ENCODE results near the gene TMEM179B.
"Not testable (repeated sequence)": the region's sequence is repeated elsewhere in the genome, so short reads cannot be mapped to it uniquely, and the experiment has no call there.

Gene TMEM179B

GRCh38 chr11:62789576-62789975 lies 2.4 kb downstream of the TMEM179B start:
- DNase-seq (ENCODE audit: low read depth) = no peak

GRCh38 chr11:62791501-62792201 lies 4.4 kb downstream of the TMEM179B start, which contains the start of gene TMEM223:
TSS of gene TMEM223 (minus strand) at chr11:62792006. CDS start at chr11:62791994, 12 bp downstream.
- peak; percentile 77 for DNase-seq (ENCODE audit: low read depth)

- no peak for DNase-seq (ENCODE audit: low read depth)
These were observed 5.0 kb downstream of the TMEM179B start for GRCh38 chr11:62792202-62792575.

- no peak for DNase-seq (ENCODE audit: low read depth)
These were observed 7.1 kb downstream of the TMEM179B start for GRCh38 chr11:62794201-62794775.

GRCh38 chr11:62796281-62796680 lies 9.1 kb downstream of the TMEM179B start:
- DNase-seq (ENCODE audit: low read depth) = no peak

GRCh38 chr11:62799486-62799885 lies 12.3 kb downstream of the TMEM179B start:
- no peak for DNase-seq (ENCODE audit: low read depth)

GRCh38 chr11:62801071-62801470 lies 13.9 kb downstream of the TMEM179B start:
- DNase-seq (ENCODE audit: low read depth) = no peak

- no peak for DNase-seq (ENCODE audit: low read depth)
These were observed 17.3 kb downstream of the TMEM179B start for GRCh38 chr11:62804310-62805075.

GRCh38 chr11:62805076-62805892 lies 18.1 kb downstream of the TMEM179B start, which contains the start of gene NXF1:
TSS of gene NXF1 (minus strand) at chr11:62805440. CDS start at chr11:62805356, 84 bp downstream.
- DNase-seq (ENCODE audit: low read depth) = peak; percentile 92

- no peak for DNase-seq (ENCODE audit: low read depth)
These were observed 18.8 kb downstream of the TMEM179B start for GRCh38 chr11:62805961-62806441.

GRCh38 chr11:62806611-62807121 lies 19.5 kb downstream of the TMEM179B start:
- no peak for DNase-seq (ENCODE audit: low read depth)

- no peak for DNase-seq (ENCODE audit: low read depth)
These were observed 23.5 kb downstream of the TMEM179B start for GRCh38 chr11:62810748-62811147.

GRCh38 chr11:62811659-62812058 lies 24.5 kb downstream of the TMEM179B start:
- no peak for DNase-seq (ENCODE audit: low read depth)

GRCh38 chr11:62816557-62816956 lies 29.4 kb downstream of the TMEM179B start:
- DNase-seq (ENCODE audit: low read depth) = no peak

GRCh38 chr11:62817129-62817528 lies 29.9 kb downstream of the TMEM179B start:
- no peak for DNase-seq (ENCODE audit: low read depth)

GRCh38 chr11:62823677-62824076 lies 36.5 kb downstream of the TMEM179B start:
- no peak for DNase-seq (ENCODE audit: low read depth)

GRCh38 chr11:62828130-62828529 lies 40.9 kb downstream of the TMEM179B start:
- DNase-seq (ENCODE audit: low read depth) = not testable (repeated sequence)

- no peak for DNase-seq (ENCODE audit: low read depth)
These were observed 43.8 kb downstream of the TMEM179B start for GRCh38 chr11:62830904-62831519.

GRCh38 chr11:62831520-62832335 lies 44.5 kb downstream of the TMEM179B start, which contains the start of gene STX5:
TSS of gene STX5 (minus strand) at chr11:62832051. CDS start at chr11:62831243, 808 bp downstream.
- peak; percentile 99 for DNase-seq (ENCODE audit: low read depth)
